Muscle of leg (tissue), 11 donors: ENCODE data around the gene FAM185A. TPM values are rescaled to one million over a fixed set of nuclear protein-coding genes. Genes with fewer than 3 reads are reported as not detected.

ENCODE experiments used
- DNase-seq: peaks from one replicate; pipeline ENCODE4 v3.0.0; 2013
- H3K27ac ChIP-seq: one replicate; pipeline ENCODE4 v1.5.1; 2013; ENCODE audit warnings: mild to moderate bottlenecking, low read length, control low read depth
- H3K27me3 ChIP-seq: one replicate; pipeline ENCODE4 v1.6.1; 2013; ENCODE audit warnings: low read length; ENCODE audit not compliant: control insufficient read depth, insufficient read depth
- H3K36me3 ChIP-seq: one replicate; pipeline ENCODE4 v1.6.1; 2013; ENCODE audit warnings: low read length; ENCODE audit not compliant: control insufficient read depth, insufficient read depth
- H3K4me1 ChIP-seq: one replicate; pipeline ENCODE4 v1.6.1; 2013; ENCODE audit warnings: low read length; ENCODE audit not compliant: control insufficient read depth, insufficient read depth
- H3K4me3 ChIP-seq: one replicate; pipeline ENCODE4 v1.5.1; 2013; ENCODE audit warnings: low read length, control low read depth
- H3K9me3 ChIP-seq: replicated peaks from 2 replicates; pipeline ENCODE4 v1.6.1; 2013; ENCODE audit warnings: low read depth, low read length; ENCODE audit not compliant: control insufficient read depth
- WGBS: methylation state at CpG from one replicate; pipeline ENCODE4 v1.1.5; 2013; ENCODE audit warnings: missing lambda C conversion rate; ENCODE audit not compliant: insufficient coverage; 5-methylcytosine and 5-hydroxymethylcytosine counted together
- polyA plus RNA-seq, 8 donors: library from polyadenylated mRNA; unstranded; fragments of 120-200 nt; gene quantifications; one replicate each; pipeline versions ENCODE4 v1.2.1 to v1.2.3, GENCODE V29; 2013; ENCODE audit warnings: inconsistent platforms in 1 of 8, low replicate concordance in 1 of 8; ENCODE audit not compliant: insufficient read length in 8 of 8, insufficient read depth in 1 of 8
- total RNA-seq: library from RNA; stranded (reverse); fragments of 120-200 nt; gene quantifications from one replicate; pipeline ENCODE4 v1.2.4, GENCODE V29; 2013

FAM185A gene
- total and polyA plus RNA-seq, 9 donors = 4.3 to 7.4 (median 4.8) TPM

GRCh38 chr7:102841290-102841689 is 92.5 kb downstream of the FAM185A start:
- DNase-seq = peak; percentile 76
- WGBS = no CpG with 5 or more reads among the region's 2 CpGs
- H3K4me1 ChIP-seq = peaks cover 7% of the 10 kb centered on the region

GRCh38 chr7:102842284-102842683 is 93.5 kb downstream of the FAM185A start:
- no peaks in the 10 kb centered on the region for H3K9me3 ChIP-seq
- H3K4me1 ChIP-seq = peaks cover 5% of the 10 kb centered on the region
- H3K36me3 ChIP-seq = no peaks in the 10 kb centered on the region
- H3K4me3 ChIP-seq = no peak overlapping the region
- no peaks in the 10 kb centered on the region for H3K27me3 ChIP-seq
- H3K27ac ChIP-seq = no peak overlapping the region
- no peak for DNase-seq

More at GRCh38 chr7:102841290-102841689, 92.5 kb downstream of the FAM185A start:
- Histone ChIP-seq H3K27ac (no peak overlapping the region), H3K27me3 (no peaks in the 10 kb centered on the region), H3K9me3 (no peaks in the 10 kb centered on the region), H3K36me3 (no peaks in the 10 kb centered on the region), H3K4me3 (no peak overlapping the region)

GRCh38 chr7:102843850-102844249 is 95.1 kb downstream of the FAM185A start:
- Histone ChIP-seq H3K27ac (no peak overlapping the region), H3K27me3 (no peaks in the 10 kb centered on the region), H3K36me3 (no peaks in the 10 kb centered on the region), H3K4me1 (peaks cover 3% of the 10 kb centered on the region), H3K4me3 (no peak overlapping the region), H3K9me3 (no peaks in the 10 kb centered on the region)
- DNase-seq = no peak
- no CpG with 5 or more reads among the region's 3 CpGs for WGBS

GRCh38 chr7:102845346-102845745 is 96.5 kb downstream of the FAM185A start:
- Histone ChIP-seq H3K4me1 (peaks cover 3% of the 10 kb centered on the region), H3K27me3 (no peaks in the 10 kb centered on the region)
- 82% methylated on average over 2 of the region's 2 CpGs for WGBS

GRCh38 chr7:102849079-102849478 is 100.3 kb downstream of the FAM185A start:
- H3K9me3 ChIP-seq = no peaks in the 10 kb centered on the region
- no peak overlapping the region for H3K27ac ChIP-seq
- peak; percentile 64 for DNase-seq

More at GRCh38 chr7:102845346-102845745, 96.5 kb downstream of the FAM185A start:
- H3K4me3 ChIP-seq = no peak overlapping the region
- no peak overlapping the region for H3K27ac ChIP-seq
- no peak for DNase-seq
- no peaks in the 10 kb centered on the region for H3K9me3 ChIP-seq
- H3K36me3 ChIP-seq = no peaks in the 10 kb centered on the region

GRCh38 chr7:102849538-102849937 is 100.7 kb downstream of the FAM185A start:
- Histone ChIP-seq H3K4me3 (no peak overlapping the region), H3K27ac (no peak overlapping the region), H3K4me1 (no peaks in the 10 kb centered on the region), H3K36me3 (no peaks in the 10 kb centered on the region), H3K27me3 (no peaks in the 10 kb centered on the region), H3K9me3 (no peaks in the 10 kb centered on the region)
- WGBS = no CpG with 5 or more reads among the region's 3 CpGs
- DNase-seq = no peak

More at GRCh38 chr7:102849079-102849478, 100.3 kb downstream of the FAM185A start:
- no peaks in the 10 kb centered on the region for H3K27me3 ChIP-seq
- H3K4me1 ChIP-seq = no peaks in the 10 kb centered on the region
- no peaks in the 10 kb centered on the region for H3K36me3 ChIP-seq
- H3K4me3 ChIP-seq = no peak overlapping the region
- WGBS = 77% methylated on average over 2 of the region's 5 CpGs

GRCh38 chr7:102856036-102856435 is 107.2 kb downstream of the FAM185A start:
- no peak overlapping the region for H3K4me3 ChIP-seq
- H3K9me3 ChIP-seq = no peaks in the 10 kb centered on the region
- no peaks in the 10 kb centered on the region for H3K27me3 ChIP-seq
- no peaks in the 10 kb centered on the region for H3K36me3 ChIP-seq
- H3K27ac ChIP-seq = no peak overlapping the region
- H3K4me1 ChIP-seq = peaks cover 5% of the 10 kb centered on the region
- DNase-seq = peak; percentile 16

Other genes starting within 250 kb of the FAM185A start
- gene RASA4B, start 231.2 kb upstream of the FAM185A start, total RNA-seq = 8.9 TPM
- 10 to 100 TPM in 7 of 8 donors, 1 to 10 TPM in 1; 7.1 to 26.7 (median 14.5) TPM for gene RASA4B, start 231.2 kb upstream of the FAM185A start, polyA plus RNA-seq
- 2.8 TPM for gene UPK3BL2, start 205.3 kb upstream of the FAM185A start, total RNA-seq
- gene UPK3BL2, start 205.3 kb upstream of the FAM185A start, polyA plus RNA-seq = 10 to 100 TPM in 4 of 8 donors, 1 to 10 TPM in 3, under 1 TPM in 1; 0.82 to 18.3 (median 9.5) TPM
- gene SPDYE2, start 197.8 kb upstream of the FAM185A start, total RNA-seq = 0.04 TPM
- gene SPDYE2, start 197.8 kb upstream of the FAM185A start, polyA plus RNA-seq = 10 to 100 TPM in 1 of 8 donors, 1 to 10 TPM in 6, under 1 TPM in 1; 0.70 to 13.6 (median 3.3) TPM
- gene POLR2J3, start 176.4 kb upstream of the FAM185A start, total RNA-seq = 19.8 TPM
- 10 to 100 TPM; 40.2 to 66.3 (median 55.7) TPM for gene POLR2J3, start 176.4 kb upstream of the FAM185A start, polyA plus RNA-seq
- 13.7 TPM for gene RASA4, start 132.2 kb upstream of the FAM185A start, total RNA-seq
- gene RASA4, start 132.2 kb upstream of the FAM185A start, polyA plus RNA-seq = 10 to 100 TPM; 19.3 to 48.2 (median 34.4) TPM
- gene UPK3BL1, start 106.2 kb upstream of the FAM185A start, total RNA-seq = 7.3 TPM
- gene UPK3BL1, start 106.2 kb upstream of the FAM185A start, polyA plus RNA-seq = 10 to 100 TPM in 4 of 8 donors, 1 to 10 TPM in 4; 2.2 to 35.0 (median 8.9) TPM
- not detected for gene SPDYE2B, start 98.7 kb upstream of the FAM185A start, total RNA-seq
- 1 to 10 TPM in 4 of 8 donors, under 1 TPM in 4; 0.26 to 3.9 (median 1.0) TPM for gene SPDYE2B, start 98.7 kb upstream of the FAM185A start, polyA plus RNA-seq
- 3.3 TPM for gene POLR2J2, start 77.3 kb upstream of the FAM185A start, total RNA-seq
- gene POLR2J2, start 77.3 kb upstream of the FAM185A start, polyA plus RNA-seq = 1 to 10 TPM in 3 of 8 donors, under 1 TPM in 4, not detected in 1; 0.25 to 2.3 (median 0.75) TPM
- gene LRRC17, start 164.0 kb downstream of the FAM185A start, total RNA-seq = 43.8 TPM
- 10 to 100 TPM; 22.9 to 71.1 (median 37.5) TPM for gene LRRC17, start 164.0 kb downstream of the FAM185A start, polyA plus RNA-seq